Psoas muscle (tissue), 8 donors: Measurements from ENCODE around the gene HDAC1. TPM values are rescaled to one million over a fixed set of nuclear protein-coding genes. Genes with fewer than 3 reads are reported as not detected.

Experiments used
- ATAC-seq, 4 donors: fragments of 200-7000 bp; cut with Tn5 transposase; one replicate each; pipeline ENCODE4 v1.9.1; 2020; ENCODE audit warnings: moderate library complexity in 3 of 4, mild to moderate bottlenecking in 2 of 4
- DNase-seq, 2 donors: peaks; one replicate each; pipeline ENCODE4 v3.0.0-alpha.2; 2020
- H3K27ac ChIP-seq: fragments of 200-600 bp; one replicate; pipeline ENCODE4 v1.8.0; 2022
- H3K27me3 ChIP-seq, 3 donors: fragments of 200-600 bp in 1 of 3; one replicate each; pipeline versions ENCODE4 v1.6.1 to v1.8.0; 2013 to 2022; ENCODE audit warnings: low read length in 2 of 3, mild to moderate bottlenecking in 2 of 3, moderate library complexity in 1 of 3; ENCODE audit not compliant: insufficient read depth in 3 of 3
- H3K36me3 ChIP-seq, 2 donors: fragments of 200-600 bp in 1 of 2; one replicate each; pipeline versions ENCODE4 v1.6.1 to v1.8.0; 2013 to 2022; ENCODE audit warnings: low read depth in 1 of 2, mild to moderate bottlenecking in 1 of 2, moderate library complexity in 1 of 2; ENCODE audit not compliant: insufficient read depth in 1 of 2
- H3K4me1 ChIP-seq: fragments of 200-600 bp; one replicate; pipeline ENCODE4 v1.8.0; 2022
- H3K4me3 ChIP-seq: fragments of 200-600 bp; one replicate; pipeline ENCODE4 v1.8.0; 2022; ENCODE audit warnings: mild to moderate bottlenecking
- H3K9me3 ChIP-seq: fragments of 200-600 bp; one replicate; pipeline ENCODE4 v1.8.0; 2022
- CTCF ChIP-seq: fragments of 200-600 bp; IDR thresholded peaks from one replicate; pipeline ENCODE4 v1.8.0; 2022; ENCODE audit warnings: antibody characterized with exemption
- WGBS, 3 donors: extraction: QIAGEN DNeasy Blood & Tissue Kit; methylation state at CpG; one replicate each; pipeline versions ENCODE4 v1.1.6 to v1.1.7; 2013; 5-methylcytosine and 5-hydroxymethylcytosine counted together
- intact Hi-C, 2 donors: fragments of 100-400 bp; cut with DNase I; formaldehyde crosslinking; loops; one replicate each; pipeline versions ENCODE4 v1.11.0 to v1.14.2; 2022
- polyA plus RNA-seq, 3 donors: library from polyadenylated mRNA; stranded (reverse); fragments of 200-250 nt; gene quantifications; one replicate each; pipeline ENCODE4 v1.2.3, GENCODE V29; 2013
- total RNA-seq, 4 donors: library from RNA; stranded (reverse); fragmentation: NEBNext Ultra II Directional in 2 of 4; extraction: Animal tissue kit (Norgen Biotek cat#: 25700) in 2 of 4; gene quantifications; one replicate each; pipeline versions ENCODE4 v1.2.1 to v1.2.4, GENCODE V29; 2021 to 2023
- donor health status: healthy with polysubstance abuse.
- donor health status: DM: no; HTN: no; CAD: no; lungs with moderate emphysema.
- donor health status: Bipolar disorder and iron deficiency.
- donor health status: healthy.
- donor health status: DM: yes; HTN: yes; CAD: no.
- donor health status: DM: no; HTN: no; CAD: no.
- donor health status: DM: no; HTN: no; CAD: no.
- donor health status: DM: yes; HTN: yes; CAD: no.

Gene HDAC1
- total and polyA plus RNA-seq, 7 donors, result 11.8 to 23.1 (median 16.7) TPM

- no peaks in the 10 kb centered on the region for H3K27me3 ChIP-seq
- no peak overlapping the region for H3K4me3 ChIP-seq
- no peak for TF ChIP-seq CTCF
- 88 to 93% (median 90%) methylated on average over 11 of the region's 11 CpGs for WGBS, 3 donors
- peaks cover 21 to 98% of the 10 kb centered on the region in 2 donors for H3K36me3 ChIP-seq
- no peaks in the 10 kb centered on the region for H3K9me3 ChIP-seq
- intact Hi-C loops, result no loop called here
- DNase-seq (no peak), ATAC-seq (no peak)
- no peaks in the 10 kb centered on the region for H3K4me1 ChIP-seq
- H3K27ac ChIP-seq, result no peak overlapping the region
These were observed 84.3 kb downstream of the HDAC1 start for GRCh38 chr1:32376199-32376598.

GRCh38 chr1:32377541-32378220 is 85.8 kb downstream of the HDAC1 start:
- ATAC-seq, result no peak
- DNase-seq, result no peak
- Histone ChIP-seq H3K4me1 (no peaks in the 10 kb centered on the region), H3K27ac (no peak overlapping the region), H3K4me3 (no peak overlapping the region), H3K27me3 (no peaks in the 10 kb centered on the region), H3K36me3 (peaks cover 21 to 100% of the 10 kb centered on the region in 2 donors), H3K9me3 (no peaks in the 10 kb centered on the region)
- TF ChIP-seq CTCF, result no peak
- intact Hi-C loops, result no loop called here
- WGBS, 3 donors, result 88 to 89% (median 89%) methylated on average over 12 of the region's 12 CpGs

GRCh38 chr1:32380057-32380456 is 88.2 kb downstream of the HDAC1 start:
- H3K4me1 ChIP-seq, result no peaks in the 10 kb centered on the region
- TF ChIP-seq CTCF, result no peak
- no peaks in the 10 kb centered on the region for H3K9me3 ChIP-seq
- intact Hi-C loops, result no loop called here
- no peak overlapping the region for H3K4me3 ChIP-seq
- ATAC-seq, result no peak
- H3K36me3 ChIP-seq, result peaks cover 22 to 100% of the 10 kb centered on the region in 2 donors
- H3K27ac ChIP-seq, result no peak overlapping the region
- DNase-seq, result no peak
- H3K27me3 ChIP-seq, result no peaks in the 10 kb centered on the region
- WGBS, 3 donors, result 89 to 92% (median 90%) methylated on average over 9 of the region's 9 CpGs

Other genes starting within 250 kb of the HDAC1 start
- gene TMEM39B, start 219.1 kb upstream of the HDAC1 start, total RNA-seq, result 10 to 100 TPM in 2 of 4 donors, 1 to 10 TPM in 2; 7.2 to 11.5 (median 9.6) TPM
- 1 to 10 TPM; 4.7 to 6.3 (median 5.6) TPM for gene TMEM39B, start 219.1 kb upstream of the HDAC1 start, polyA plus RNA-seq
- gene KPNA6, start 184.0 kb upstream of the HDAC1 start, total RNA-seq, result 10 to 100 TPM; 67.4 to 98.3 (median 91.9) TPM
- 10 to 100 TPM; 13.4 to 51.1 (median 19.3) TPM for gene KPNA6, start 184.0 kb upstream of the HDAC1 start, polyA plus RNA-seq
- 10 to 100 TPM; 12.9 to 21.5 (median 19.7) TPM for gene TXLNA, start 112.4 kb upstream of the HDAC1 start, total RNA-seq
- gene TXLNA, start 112.4 kb upstream of the HDAC1 start, polyA plus RNA-seq, result 10 to 100 TPM in 2 of 3 donors, 1 to 10 TPM in 1; 8.0 to 15.7 (median 12.6) TPM
- gene CCDC28B, start 91.5 kb upstream of the HDAC1 start, total RNA-seq, result 10 to 100 TPM; 38.7 to 69.2 (median 51.3) TPM
- 10 to 100 TPM; 22.2 to 63.6 (median 44.3) TPM for gene CCDC28B, start 91.5 kb upstream of the HDAC1 start, polyA plus RNA-seq
- 1 to 10 TPM in 1 of 4 donors, under 1 TPM in 3; 0.24 to 1.1 (median 0.59) TPM for gene IQCC, start 86.4 kb upstream of the HDAC1 start, total RNA-seq
- gene IQCC, start 86.4 kb upstream of the HDAC1 start, polyA plus RNA-seq, result 1 to 10 TPM in 1 of 3 donors, under 1 TPM in 2; 0.46 to 1.2 (median 0.69) TPM
- gene DCDC2B, start 83.0 kb upstream of the HDAC1 start, total RNA-seq, result not detected
- gene DCDC2B, start 83.0 kb upstream of the HDAC1 start, polyA plus RNA-seq, result under 1 TPM in 1 of 3 donors, not detected in 2; 0.04 TPM
- gene TMEM234, start 69.7 kb upstream of the HDAC1 start, total RNA-seq, result 1 to 10 TPM; 2.6 to 7.7 (median 4.5) TPM
- gene TMEM234, start 69.7 kb upstream of the HDAC1 start, polyA plus RNA-seq, result 1 to 10 TPM; 4.6 to 9.8 (median 7.1) TPM
- 100 to 1,000 TPM; 174 to 238 (median 189) TPM for gene EIF3I, start 69.7 kb upstream of the HDAC1 start, total RNA-seq
- 100 to 1,000 TPM; 260 to 506 (median 336) TPM for gene EIF3I, start 69.7 kb upstream of the HDAC1 start, polyA plus RNA-seq
- gene FAM167B, start 44.9 kb upstream of the HDAC1 start, total RNA-seq, result 1 to 10 TPM; 2.0 to 6.2 (median 3.3) TPM
- 1 to 10 TPM; 3.1 to 5.2 (median 3.7) TPM for gene FAM167B, start 44.9 kb upstream of the HDAC1 start, polyA plus RNA-seq
- under 1 TPM; 0.77 to 0.89 (median 0.82) TPM for gene LCK, start 40.8 kb upstream of the HDAC1 start, total RNA-seq
- gene LCK, start 40.8 kb upstream of the HDAC1 start, polyA plus RNA-seq, result under 1 TPM; 0.10 to 0.27 (median 0.26) TPM
- gene MARCKSL1, start 44.1 kb downstream of the HDAC1 start, total RNA-seq, result 1 to 10 TPM; 5.6 to 9.5 (median 8.8) TPM
- gene MARCKSL1, start 44.1 kb downstream of the HDAC1 start, polyA plus RNA-seq, result 10 to 100 TPM in 2 of 3 donors, 1 to 10 TPM in 1; 9.4 to 12.9 (median 12.2) TPM
- 1 to 10 TPM in 3 of 4 donors, under 1 TPM in 1; 0.98 to 4.0 (median 1.7) TPM for gene FAM229A, start 70.4 kb downstream of the HDAC1 start, total RNA-seq
- 1 to 10 TPM; 1.8 to 3.1 (median 2.1) TPM for gene FAM229A, start 70.4 kb downstream of the HDAC1 start, polyA plus RNA-seq
- gene TSSK3, start 70.5 kb downstream of the HDAC1 start, total RNA-seq, result 1 to 10 TPM in 1 of 4 donors, not detected in 3; 1.5 TPM
- gene TSSK3, start 70.5 kb downstream of the HDAC1 start, polyA plus RNA-seq, result 1 to 10 TPM in 1 of 3 donors, under 1 TPM in 2; 0.10 to 4.0 (median 0.12) TPM
- 10 to 100 TPM; 29.5 to 59.1 (median 34.5) TPM for gene BSDC1, start 102.4 kb downstream of the HDAC1 start, total RNA-seq
- gene BSDC1, start 102.4 kb downstream of the HDAC1 start, polyA plus RNA-seq, result 10 to 100 TPM; 25.4 to 68.4 (median 29.6) TPM
- not detected for gene ZBTB8B, start 173.0 kb downstream of the HDAC1 start, total RNA-seq
- gene ZBTB8B, start 173.0 kb downstream of the HDAC1 start, polyA plus RNA-seq, result under 1 TPM in 2 of 3 donors, not detected in 1; under 0.01 TPM
- gene ZBTB8A, start 247.3 kb downstream of the HDAC1 start, total RNA-seq, result 1 to 10 TPM; 2.3 to 3.6 (median 2.9) TPM
- gene ZBTB8A, start 247.3 kb downstream of the HDAC1 start, polyA plus RNA-seq, result 1 to 10 TPM; 1.6 to 2.5 (median 2.0) TPM